ENCODE measurements around the gene BYSL. TPM values are rescaled to one million over a fixed set of nuclear protein-coding genes. Genes with fewer than 3 reads are reported as not detected.

The BYSL gene
- total RNA-seq, 1 donor from 2014 or later = 16.0 TPM

- intact Hi-C loops (cut with DNase I) = no loop called here
- Histone ChIP-seq H3K9me3 (no peaks in the 10 kb centered on the region), H3K36me3 (no peaks in the 10 kb centered on the region), H3K4me3 (no peak overlapping the region), H3K27me3 (no peaks in the 10 kb centered on the region), H3K4me1 (no peaks in the 10 kb centered on the region), H3K27ac (no peak overlapping the region)
- DNase-seq (ENCODE audit: extremely low spot score in 2 of 2) = no peak
- TF ChIP-seq CTCF (IDR thresholded peaks at IDR 0.05) (no peak), POLR2A (IDR thresholded peaks at IDR 0.05) (no peak), POLR2AphosphoS5 (IDR thresholded peaks at IDR 0.05; ENCODE audit: insufficient read depth in 1 of 2, low read depth in 1 of 2) (no peak)
Measured at GRCh38 chr6:41967312-41968287, 46.3 kb downstream of the BYSL start.

- H3K36me3 ChIP-seq = no peaks in the 10 kb centered on the region
- intact Hi-C loops (cut with DNase I) = no loop called here
- no peaks in the 10 kb centered on the region for H3K4me1 ChIP-seq
- H3K4me3 ChIP-seq = no peak overlapping the region
- H3K27ac ChIP-seq = no peak overlapping the region
- no peaks in the 10 kb centered on the region for H3K9me3 ChIP-seq
- no peaks in the 10 kb centered on the region for H3K27me3 ChIP-seq
- TF ChIP-seq CTCF (IDR thresholded peaks at IDR 0.05) = no peak
- TF ChIP-seq POLR2A (IDR thresholded peaks at IDR 0.05) = no peak
- TF ChIP-seq POLR2AphosphoS5 (IDR thresholded peaks at IDR 0.05; ENCODE audit: insufficient read depth in 1 of 2, low read depth in 1 of 2) = no peak
- no peak for DNase-seq (ENCODE audit: extremely low spot score in 2 of 2)
Measured at GRCh38 chr6:41970436-41970846, 49.1 kb downstream of the BYSL start.

GRCh38 chr6:41972826-41973225 lies 51.5 kb downstream of the BYSL start:
- no peak overlapping the region for H3K4me3 ChIP-seq
- no peak overlapping the region for H3K27ac ChIP-seq
- TF ChIP-seq POLR2AphosphoS5 (IDR thresholded peaks at IDR 0.05; ENCODE audit: insufficient read depth in 1 of 2, low read depth in 1 of 2) (no peak), CTCF (IDR thresholded peaks at IDR 0.05) (no peak), POLR2A (IDR thresholded peaks at IDR 0.05) (no peak)
- intact Hi-C loops (cut with DNase I) = no loop called here
- H3K36me3 ChIP-seq = no peaks in the 10 kb centered on the region
- no peak for DNase-seq (ENCODE audit: extremely low spot score in 2 of 2)
- no peaks in the 10 kb centered on the region for H3K9me3 ChIP-seq
- no peaks in the 10 kb centered on the region for H3K4me1 ChIP-seq
- no peaks in the 10 kb centered on the region for H3K27me3 ChIP-seq

GRCh38 chr6:41974281-41974825 lies 53.1 kb downstream of the BYSL start:
- TF ChIP-seq CTCF (IDR thresholded peaks at IDR 0.05) (no peak), POLR2A (IDR thresholded peaks at IDR 0.05) (no peak), POLR2AphosphoS5 (IDR thresholded peaks at IDR 0.05; ENCODE audit: insufficient read depth in 1 of 2, low read depth in 1 of 2) (no peak)
- DNase-seq (ENCODE audit: extremely low spot score in 2 of 2) = no peak
- no peak overlapping the region for H3K4me3 ChIP-seq
- no peaks in the 10 kb centered on the region for H3K27me3 ChIP-seq
- no peaks in the 10 kb centered on the region for H3K9me3 ChIP-seq
- no peak overlapping the region for H3K27ac ChIP-seq
- intact Hi-C loops (cut with DNase I) = no loop called here
- H3K4me1 ChIP-seq = no peaks in the 10 kb centered on the region
- no peaks in the 10 kb centered on the region for H3K36me3 ChIP-seq

- TF ChIP-seq POLR2AphosphoS5 (IDR thresholded peaks at IDR 0.05; ENCODE audit: insufficient read depth in 1 of 2, low read depth in 1 of 2) (no peak), CTCF (IDR thresholded peaks at IDR 0.05) (no peak), POLR2A (IDR thresholded peaks at IDR 0.05) (no peak)
- DNase-seq (ENCODE audit: extremely low spot score in 2 of 2) = no peak
- intact Hi-C loops (cut with DNase I) = no loop called here
- Histone ChIP-seq H3K27ac (no peak overlapping the region), H3K4me3 (no peak overlapping the region), H3K36me3 (no peaks in the 10 kb centered on the region), H3K4me1 (no peaks in the 10 kb centered on the region), H3K27me3 (no peaks in the 10 kb centered on the region), H3K9me3 (no peaks in the 10 kb centered on the region)
Measured at GRCh38 chr6:41975276-41975675, 54.0 kb downstream of the BYSL start.
